ENCODE results near the gene AMPD3. TPM values are rescaled to one million over a fixed set of nuclear protein-coding genes. Genes with fewer than 3 reads are reported as not detected.

Gene AMPD3
- total and polyA plus RNA-seq, 2 donors (not counting 3 experiments of a cell fraction or from before 2014, with no cell fraction given): 1.4 to 2.5 TPM

GRCh38 chr11:10459029-10459970 is 4.2 kb downstream of the AMPD3 start:
- no peaks in the 10 kb centered on the region for H3K36me3 ChIP-seq (ENCODE audit: control insufficient read depth in 2 of 2, extremely low read depth in 1 of 2, insufficient read depth in 2 of 2, low read length in 2 of 2)
- no TSS peak for BruUV-seq (replicated peaks)
- no peak overlapping the region for H3K4me3 ChIP-seq (replicated peaks in 1 of 3; ENCODE audit: insufficient read depth in 1 of 3, low read depth in 1 of 3, low read length in 3 of 3)
- H3K4me2 ChIP-seq (ENCODE audit: insufficient read depth, low read length): no peak overlapping the region
- dilution Hi-C loops (cut with MboI; ENCODE audit: extremely low pct_ligation_motif_present, low sequenced_read_pairs): no loop called here
- H3K79me2 ChIP-seq (ENCODE audit: control insufficient read depth, insufficient read depth, low read length): no peaks in the 10 kb centered on the region
- no peak overlapping the region for H3K27ac ChIP-seq (ENCODE audit: insufficient read depth, low read depth, low read length)
- H3K9me3 ChIP-seq (replicated peaks; ENCODE audit: control insufficient read depth, insufficient read depth, low read length): no peaks in the 10 kb centered on the region
- peaks cover 2% of the 10 kb centered on the region for H3K4me1 ChIP-seq (ENCODE audit: control insufficient read depth, extremely low read depth, insufficient read depth, low read length)
- ChIA-PET CTCF (interaction anchor here (0.8 to 1.4 kb wide), 2 partner anchors 53 to 55 kb away, joined by 3 read pairs; no protein-coding TSS in a partner anchor), POLR2A (no interaction called here)
- no peak overlapping the region for H3K9ac ChIP-seq (replicated peaks; ENCODE audit: extremely low read depth, insufficient read depth, low read length)
- peak overlapping the region; percentile 72 for H2AFZ ChIP-seq (ENCODE audit: low read depth, low read length)
- H4K20me1 ChIP-seq (replicated peaks; ENCODE audit: control insufficient read depth, extremely low read depth, insufficient read depth, low read length): no peaks in the 10 kb centered on the region
- intact Hi-C loops (cut with micrococcal nuclease): no loop called here
- no peaks in the 10 kb centered on the region for H3K9me1 ChIP-seq (replicated peaks; ENCODE audit: control insufficient read depth, extremely low read depth, insufficient read depth, low read length)
- peak; percentile 74 for FAIRE-seq
- TF ChIP-seq FOS (IDR thresholded peaks at IDR 0.05; ENCODE audit: borderline replicate concordance, insufficient read depth, low read length): no peak
- no peak for TF ChIP-seq POLR2A (IDR thresholded peaks at IDR 0.05; ENCODE audit: low read depth, low read length)
- TF ChIP-seq MYC (IDR thresholded peaks at IDR 0.05; ENCODE audit: low read depth, low read length): no peak
- TF ChIP-seq JUN (IDR thresholded peaks at IDR 0.05; ENCODE audit: borderline replicate concordance, insufficient read depth, insufficient read length, low read depth): no peak
- TF ChIP-seq, protein P1, sequence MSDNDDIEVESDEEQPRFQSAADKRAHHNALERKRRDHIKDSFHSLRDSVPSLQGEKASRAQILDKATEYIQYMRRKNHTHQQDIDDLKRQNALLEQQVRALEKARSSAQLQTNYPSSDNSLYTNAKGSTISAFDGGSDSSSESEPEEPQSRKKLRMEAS (IDR thresholded peaks at IDR 0.05; ENCODE audit: insufficient read depth, insufficient read length): no peak
- TF ChIP-seq GATA2 (IDR thresholded peaks at IDR 0.05; ENCODE audit: insufficient read depth, insufficient read length, low read depth, low read length): no peak
- TF ChIP-seq CTCF (IDR thresholded peaks at IDR 0.05; ENCODE audit: extremely low read depth in 1 of 2, insufficient read depth in 1 of 2, low read depth in 1 of 2, low read length in 2 of 2): no peak
- no peak for TF ChIP-seq EZH2 (IDR thresholded peaks at IDR 0.05; ENCODE audit: borderline replicate concordance, low read depth, low read length, severe bottlenecking)
- no peak for TF ChIP-seq POLR2AphosphoS5 (IDR thresholded peaks at IDR 0.05; ENCODE audit: insufficient read depth, low read depth, low read length)
- no peak for DNase-seq (ENCODE audit: low read depth, low spot score)
- H3K27me3 ChIP-seq (ENCODE audit: control insufficient read depth in 2 of 2, insufficient read depth in 2 of 2, low read length in 2 of 2): peaks cover 0 to 2% of the 10 kb centered on the region in 2 experiments

Data from endothelial cell of umbilical vein (primary cell).